ENCODE data around the gene SERPINC1. TPM values are rescaled to one million over a fixed set of nuclear protein-coding genes. Genes with fewer than 3 reads are reported as not detected.
"Not testable (repeated sequence)": the region's sequence is repeated elsewhere in the genome, so short reads cannot be mapped to it uniquely, and the experiment has no call there.

SERPINC1 gene
- total RNA-seq, 1 experiment from 2014 or later = 0.07 TPM

DNA sequence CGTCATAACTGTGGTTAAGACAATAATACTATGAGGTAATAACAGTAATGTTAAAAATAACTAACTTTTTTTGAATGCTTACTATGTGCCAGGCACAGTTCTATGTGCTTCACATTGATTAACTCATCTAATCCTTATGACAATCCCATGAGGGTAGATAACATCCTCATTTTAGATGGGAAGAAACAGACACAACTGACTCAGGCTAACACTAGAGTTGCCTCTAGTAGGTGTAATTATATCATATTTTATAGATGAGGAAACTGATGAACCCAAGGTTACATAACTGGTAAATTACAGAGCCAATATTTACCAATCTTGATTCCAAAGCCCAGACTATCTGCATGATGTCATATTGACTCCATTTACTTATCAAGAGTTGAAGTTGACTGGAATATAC is 23.5 kb downstream of the SERPINC1 start:
- DNase-seq (ENCODE audit: low read depth) = no peak

GRCh38 chr1:173889885-173890284 is 27.2 kb downstream of the SERPINC1 start:
- DNase-seq (ENCODE audit: low read depth) = no peak

- no peak for DNase-seq (ENCODE audit: low read depth)
Observed at GRCh38 chr1:173888749-173889148, 28.4 kb downstream of the SERPINC1 start.

DNA sequence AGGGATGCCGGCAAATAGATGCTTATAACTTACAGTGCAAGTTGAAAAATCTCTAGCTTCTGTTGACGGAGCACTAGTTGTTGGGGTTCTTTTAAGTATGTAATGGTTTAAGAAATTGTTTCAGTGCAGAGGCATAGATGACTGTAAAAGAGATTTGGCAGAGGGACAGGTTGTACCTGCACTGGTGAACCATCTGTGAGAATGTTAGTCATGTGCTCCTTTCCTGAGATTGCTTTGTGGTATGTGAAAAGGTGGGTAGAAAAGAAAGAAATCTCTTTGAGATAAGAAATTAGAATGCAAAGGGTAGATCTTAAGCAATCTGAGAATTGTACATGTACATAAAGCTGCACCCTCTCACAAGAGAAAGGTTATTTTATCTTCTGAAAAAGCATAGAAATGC is 29.5 kb downstream of the SERPINC1 start:
- no peak for DNase-seq (ENCODE audit: low read depth)

DNA sequence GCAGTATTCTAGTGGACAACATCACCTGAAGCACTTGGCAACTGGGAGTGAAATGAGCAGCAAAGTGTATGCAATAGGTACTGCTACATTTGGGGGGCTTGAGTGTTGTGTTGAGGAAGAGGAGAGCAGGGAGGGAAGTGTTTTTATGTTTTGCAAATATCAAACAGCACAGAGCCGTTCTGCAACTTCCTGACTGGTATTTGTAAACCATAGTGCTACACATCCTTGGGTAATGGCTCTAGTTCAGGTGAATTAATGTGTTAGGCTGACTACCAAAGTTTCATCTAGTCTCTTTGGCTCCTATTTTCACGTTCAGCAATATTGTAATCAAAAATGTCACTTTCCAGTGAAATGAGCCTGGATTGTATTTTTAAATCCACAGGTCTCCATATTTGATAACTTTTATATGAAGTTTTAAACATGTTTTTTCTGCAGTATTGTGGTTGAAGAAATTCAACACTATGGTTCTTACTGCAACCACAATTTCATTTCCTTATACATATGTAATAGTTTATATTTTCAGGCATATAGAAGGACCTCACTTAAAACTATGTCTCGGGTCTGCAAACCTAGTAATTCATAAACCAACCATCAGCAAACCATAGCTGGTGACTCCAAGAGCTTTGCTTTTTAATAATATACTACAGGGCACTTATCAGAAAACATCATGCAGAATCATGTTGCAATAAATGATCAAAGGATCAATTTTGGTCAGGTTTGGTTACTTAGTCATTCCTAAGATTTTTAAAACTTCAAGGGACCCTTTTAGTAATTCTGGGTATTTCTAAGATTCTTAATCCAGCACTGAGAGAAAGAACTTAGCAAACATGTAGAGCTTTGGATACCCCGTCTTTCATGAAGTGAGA is 30.1 kb downstream of the SERPINC1 start:
- DNase-seq (ENCODE audit: low read depth) = no peak

GRCh38 chr1:173884701-173885100 is 32.4 kb downstream of the SERPINC1 start:
- DNase-seq (ENCODE audit: low read depth) = no peak

DNA sequence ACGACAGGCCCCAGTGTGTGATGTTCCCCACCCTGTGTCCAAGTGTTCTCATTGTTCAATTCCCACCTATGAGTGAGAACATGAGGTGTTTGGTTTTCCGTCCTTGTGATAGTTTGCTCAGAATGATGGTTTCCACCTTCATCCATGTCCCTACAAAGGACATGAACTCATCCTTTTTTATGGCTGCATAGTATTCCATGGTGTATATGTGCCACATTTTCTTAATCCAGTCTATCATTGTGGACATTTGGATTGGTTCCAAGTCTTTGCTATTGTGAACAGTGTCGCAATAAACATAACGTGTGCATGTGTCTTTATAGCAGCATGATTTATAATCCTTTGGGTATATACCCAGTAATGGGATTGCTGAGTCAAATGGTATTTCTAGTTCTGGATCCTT is 36.0 kb downstream of the SERPINC1 start:
- not testable (repeated sequence) for DNase-seq (ENCODE audit: low read depth)

DNA sequence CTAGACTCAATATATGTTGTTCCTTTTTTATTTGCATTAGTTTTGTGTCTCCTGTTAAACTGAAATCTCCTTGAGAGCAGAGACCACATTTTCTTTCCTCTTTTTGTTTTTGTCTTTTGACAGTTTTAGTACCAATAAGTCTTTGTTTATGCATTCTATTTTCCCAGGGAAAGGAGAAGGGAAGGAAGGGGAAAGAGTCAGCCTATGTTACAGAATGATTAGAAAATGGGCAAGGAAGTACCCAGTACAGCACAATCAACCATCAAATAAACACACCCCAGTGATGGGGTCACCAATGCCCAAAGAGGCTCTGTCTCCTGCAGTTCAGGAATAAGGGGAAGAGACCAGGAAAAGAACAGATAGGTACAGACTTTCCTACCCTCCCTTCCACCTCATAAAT is 38.9 kb downstream of the SERPINC1 start:
- no peak for DNase-seq (ENCODE audit: low read depth)

DNA sequence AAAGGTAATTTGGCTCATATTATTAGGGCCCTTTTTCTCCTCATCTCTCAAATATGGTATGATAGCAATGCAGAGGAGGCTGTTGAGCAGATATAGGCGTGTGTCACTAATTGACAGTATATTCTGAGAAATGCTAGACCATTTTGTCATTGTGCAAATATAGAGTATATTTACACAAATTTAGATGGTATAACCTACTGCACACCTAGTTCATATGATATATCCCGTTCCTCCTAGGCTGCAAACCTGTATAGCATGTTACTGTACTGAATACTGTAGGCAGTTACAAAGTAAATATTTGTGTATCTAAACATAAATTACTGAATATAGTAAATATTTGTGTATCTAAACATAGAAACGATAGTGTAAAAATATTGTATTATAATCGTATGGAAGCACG is 40.4 kb downstream of the SERPINC1 start:
- no peak for DNase-seq (ENCODE audit: low read depth)

- no peak for DNase-seq (ENCODE audit: low read depth)
Observed at GRCh38 chr1:173871500-173871899, 45.6 kb downstream of the SERPINC1 start.

GRCh38 chr1:173871091-173871490 is 46.0 kb downstream of the SERPINC1 start:
- no peak for DNase-seq (ENCODE audit: low read depth)

GRCh38 chr1:173870252-173871075 is 46.7 kb downstream of the SERPINC1 start:
- no peak for DNase-seq (ENCODE audit: low read depth)

DNA sequence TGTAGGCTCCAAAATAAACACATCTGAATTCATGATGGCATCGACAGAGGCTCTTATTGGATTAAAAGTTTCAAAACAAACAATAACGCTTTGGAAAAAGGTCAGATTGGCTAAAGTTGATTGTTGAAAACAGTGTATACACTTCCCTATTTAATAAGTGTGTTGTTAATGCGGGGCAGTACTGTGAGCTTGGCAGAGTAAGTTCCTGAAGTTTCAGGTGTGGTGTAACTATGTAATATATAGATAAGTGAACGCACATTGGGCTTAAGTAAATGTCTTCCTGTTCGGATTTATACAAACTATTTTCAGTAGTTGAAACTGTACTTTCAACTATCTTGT is 48.1 kb downstream of the SERPINC1 start:
- DNase-seq (ENCODE audit: low read depth) = no peak

GRCh38 chr1:173868266-173869020 is 48.7 kb downstream of the SERPINC1 start, which contains the start of gene ZBTB37:
Gene ZBTB37 (plus strand): TSS chr1:173868380. CDS start chr1:173870226, 1,846 bp downstream.
- DNase-seq (ENCODE audit: low read depth) = peak; percentile 80

DNA sequence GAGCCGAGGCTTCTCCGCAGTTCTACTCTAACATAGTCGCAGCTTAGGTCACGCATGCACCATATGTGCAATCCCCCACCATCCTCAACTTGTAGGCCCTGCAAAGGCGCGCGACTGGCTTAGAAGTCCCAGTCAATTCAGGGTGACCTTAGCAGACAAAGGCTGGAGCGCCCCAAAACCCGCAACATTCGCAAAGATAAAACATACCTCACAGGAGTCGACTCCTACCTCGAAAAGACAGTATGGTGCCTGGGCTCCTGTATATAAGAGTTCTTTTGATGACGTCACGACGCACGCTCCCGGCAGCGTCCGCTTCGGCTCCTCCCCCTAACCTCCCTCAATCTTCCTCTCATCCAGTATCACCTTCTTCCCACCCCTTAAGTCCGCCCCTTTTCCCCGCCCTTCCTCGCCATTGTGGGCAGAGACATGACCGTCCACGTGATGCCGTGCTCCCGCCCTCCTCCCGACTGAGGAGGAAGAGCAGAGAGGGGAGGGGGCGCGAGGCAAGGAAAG is 49.3 kb downstream of the SERPINC1 start, which contains the start of gene GAS5:
Gene GAS5 (minus strand): TSS at position 237 of the 513 bp plus-strand sequence.
- DNase-seq (ENCODE audit: low read depth) = peak; percentile 100

- DNase-seq (ENCODE audit: low read depth) = no peak
Observed at GRCh38 chr1:173867141-173867752, 49.9 kb downstream of the SERPINC1 start.

- no peak for DNase-seq (ENCODE audit: low read depth)
Observed at GRCh38 chr1:173866413-173867115, 50.6 kb downstream of the SERPINC1 start.

DNA sequence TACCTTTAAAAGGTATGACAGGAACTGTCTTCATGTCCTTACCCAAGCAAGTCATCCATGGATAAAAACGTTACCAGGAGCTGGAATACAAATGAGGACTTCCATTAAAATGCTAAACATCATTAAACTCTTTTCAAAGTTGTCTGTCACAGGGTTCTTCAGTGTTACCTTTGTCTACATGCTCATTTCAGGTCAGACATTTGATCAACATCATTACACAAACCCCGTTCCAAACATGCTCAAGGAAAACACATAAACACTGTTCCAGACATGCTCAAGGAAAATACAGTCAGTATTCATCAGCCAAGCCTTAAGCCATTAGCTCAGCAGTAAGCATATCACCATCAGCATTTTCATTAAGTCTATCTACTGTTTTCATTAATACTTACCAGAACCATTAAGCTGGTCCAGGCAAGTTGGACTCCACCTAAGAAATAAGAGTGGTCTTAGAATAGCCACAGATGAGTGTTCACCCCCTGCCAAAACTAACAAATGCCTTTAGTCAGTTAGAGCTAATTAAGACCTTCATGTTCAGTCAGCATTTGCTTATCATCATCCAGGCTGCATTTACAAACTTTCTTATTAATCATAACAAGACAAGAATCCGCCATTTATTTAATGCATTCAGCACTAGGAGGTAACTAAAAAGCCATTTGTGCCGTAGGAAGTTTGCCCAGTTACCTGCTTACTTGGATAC is 51.5 kb downstream of the SERPINC1 start:
- no peak for DNase-seq (ENCODE audit: low read depth)

- no peak for DNase-seq (ENCODE audit: low read depth)
Observed at GRCh38 chr1:173864179-173864867, 52.8 kb downstream of the SERPINC1 start.

Data from M059J (cell line).